Upper lobe of left lung (tissue), 6 donors: Measurements from ENCODE around the gene NOD1. TPM values are rescaled to one million over a fixed set of nuclear protein-coding genes. Genes with fewer than 3 reads are reported as not detected.

Source experiments
- ATAC-seq, 2 donors: fragments of 200-7000 bp; cut with Tn5 transposase; one replicate each; pipeline ENCODE4 v1.9.1; 2022; ENCODE audit warnings: mild to moderate bottlenecking in 2 of 2, moderate library complexity in 2 of 2; ENCODE audit not compliant: low FRiP score in 2 of 2
- DNase-seq, 2 donors: peaks; one replicate each; pipeline ENCODE4 v3.0.0-alpha.2; 2019 to 2020
- H3K27ac ChIP-seq, 4 donors: fragments of 200-600 bp; sonication (generic); one replicate each; pipeline ENCODE4 v1.5.1; 2016 to 2019
- H3K27me3 ChIP-seq, 4 donors: fragments of 200-600 bp; sonication (generic); one replicate each; pipeline ENCODE4 v1.5.1; 2017 to 2019
- H3K36me3 ChIP-seq, 4 donors: fragments of 200-600 bp; sonication (generic); one replicate each; pipeline ENCODE4 v1.5.1; 2016 to 2019
- H3K4me1 ChIP-seq, 4 donors: fragments of 200-600 bp; sonication (generic); one replicate each; pipeline ENCODE4 v1.5.1; 2018 to 2019
- H3K4me3 ChIP-seq, 4 donors: fragments of 200-600 bp; sonication (generic); one replicate each; pipeline ENCODE4 v1.5.1; 2017 to 2019; ENCODE audit warnings: mild to moderate bottlenecking in 2 of 4, moderate library complexity in 1 of 4
- H3K9me3 ChIP-seq, 4 donors: fragments of 200-600 bp; sonication (generic); one replicate each; pipeline ENCODE4 v1.5.1; 2018 to 2019
- CTCF ChIP-seq, 6 experiments: fragments of 450-650 bp in 4 of 6; fragments of 200-600 bp in 2 of 6; sonication (generic) in 2 of 6; IDR thresholded peaks; one replicate each; pipeline ENCODE4 v1.5.1; 2016 to 2019; ENCODE audit warnings: antibody characterized with exemption in 6 of 6
- EP300 ChIP-seq, 4 donors: sonication (generic); formaldehyde crosslinking; IDR thresholded peaks; one replicate each; pipeline ENCODE4 v1.5.1; 2017; ENCODE audit warnings: antibody characterized with exemption in 4 of 4, control low read depth in 2 of 4
- POLR2A ChIP-seq, 4 donors: fragments of 450-650 bp; IDR thresholded peaks; one replicate each; pipeline ENCODE4 v1.5.1; 2016 to 2017; ENCODE audit warnings: antibody characterized with exemption in 4 of 4, mild to moderate bottlenecking in 2 of 4
- POLR2AphosphoS5 ChIP-seq, 2 donors: sonication (generic); formaldehyde crosslinking; IDR thresholded peaks; one replicate each; pipeline ENCODE4 v1.5.1; 2017; ENCODE audit warnings: antibody characterized with exemption in 2 of 2
- WGBS, 2 donors: methylation state at CpG; one replicate each; pipeline ENCODE4 v1.1.5; 2017 to 2018; 5-methylcytosine and 5-hydroxymethylcytosine counted together
- total RNA-seq, 6 donors: library from RNA; depleted of rRNA in 4 of 6; stranded (reverse); fragments of >200 nt in 4 of 6; gene quantifications; one replicate each; pipeline versions ENCODE4 v1.1.0 to v1.2.1, GENCODE V29; 2016 to 2021
- donor health status: DM: no; HTN: no; CAD: no; lungs with moderate emphysema.
- donor health status: DM: no; HTN: yes; CAD: no; lungs with severe emphysema.

NOD1 gene
- total RNA-seq, 6 donors from 2014 or later, result 24.7 to 71.2 (median 38.0) TPM

GRCh38 chr7:30503274-30504212 is 25.0 kb upstream of the NOD1 start:
- 41 to 46% methylated on average over 15 of the region's 15 CpGs for WGBS, 2 donors
- Histone ChIP-seq H3K4me3 (peak overlapping the region; percentile 63 to 99 (median 94)), H3K27me3 (no peaks in the 10 kb centered on the region), H3K9me3 (no peaks in the 10 kb centered on the region), H3K4me1 (peaks cover 15 to 31% (median 22%) of the 10 kb centered on the region in 4 donors), H3K36me3 (peaks cover 0 to 7% (median 2%) of the 10 kb centered on the region in 4 donors), H3K27ac (peak overlapping the region; percentile 79 to 91 (median 87))
- ATAC-seq, result no peak
- no peak for DNase-seq
- TF ChIP-seq POLR2A (IDR thresholded peaks at IDR 0.05) (no peak), POLR2AphosphoS5 (IDR thresholded peaks at IDR 0.05) (no peak), CTCF (IDR thresholded peaks at IDR 0.05) (no peak), EP300 (IDR thresholded peaks at IDR 0.05) (peak in 1 of 4 donors; percentile 42)

GRCh38 chr7:30502470-30503251 is 24.1 kb upstream of the NOD1 start:
- H3K36me3 ChIP-seq, result peaks cover 0 to 11% (median 2%) of the 10 kb centered on the region in 4 donors
- no peak for TF ChIP-seq POLR2A (IDR thresholded peaks at IDR 0.05)
- no peak for TF ChIP-seq CTCF (IDR thresholded peaks at IDR 0.05)
- TF ChIP-seq POLR2AphosphoS5 (IDR thresholded peaks at IDR 0.05), result no peak
- no peak for TF ChIP-seq EP300 (IDR thresholded peaks at IDR 0.05)
- peak overlapping the region in 1 of 4 donors; percentile 89 for H3K4me3 ChIP-seq
- no peaks in the 10 kb centered on the region for H3K27me3 ChIP-seq
- DNase-seq (no peak), ATAC-seq (no peak)
- H3K4me1 ChIP-seq, result peaks cover 15 to 31% (median 22%) of the 10 kb centered on the region in 4 donors
- no peak overlapping the region for H3K27ac ChIP-seq
- 81 to 82% methylated on average over 2 of the region's 2 CpGs for WGBS, 2 donors
- H3K9me3 ChIP-seq, result no peaks in the 10 kb centered on the region

- no peak for DNase-seq
- peaks cover 15 to 31% (median 22%) of the 10 kb centered on the region in 4 donors for H3K4me1 ChIP-seq
- peaks cover 0 to 17% (median 4%) of the 10 kb centered on the region in 4 donors for H3K36me3 ChIP-seq
- WGBS, 2 donors, result 94 to 96% methylated on average over 5 of the region's 5 CpGs
- H3K9me3 ChIP-seq, result no peaks in the 10 kb centered on the region
- no peak for ATAC-seq
- no peak overlapping the region for H3K4me3 ChIP-seq
- no peak overlapping the region for H3K27ac ChIP-seq
- no peaks in the 10 kb centered on the region for H3K27me3 ChIP-seq
- TF ChIP-seq POLR2AphosphoS5 (IDR thresholded peaks at IDR 0.05) (no peak), EP300 (IDR thresholded peaks at IDR 0.05) (no peak), CTCF (IDR thresholded peaks at IDR 0.05) (no peak), POLR2A (IDR thresholded peaks at IDR 0.05) (no peak)
Observed at GRCh38 chr7:30501264-30501663, 22.7 kb upstream of the NOD1 start.

DNA sequence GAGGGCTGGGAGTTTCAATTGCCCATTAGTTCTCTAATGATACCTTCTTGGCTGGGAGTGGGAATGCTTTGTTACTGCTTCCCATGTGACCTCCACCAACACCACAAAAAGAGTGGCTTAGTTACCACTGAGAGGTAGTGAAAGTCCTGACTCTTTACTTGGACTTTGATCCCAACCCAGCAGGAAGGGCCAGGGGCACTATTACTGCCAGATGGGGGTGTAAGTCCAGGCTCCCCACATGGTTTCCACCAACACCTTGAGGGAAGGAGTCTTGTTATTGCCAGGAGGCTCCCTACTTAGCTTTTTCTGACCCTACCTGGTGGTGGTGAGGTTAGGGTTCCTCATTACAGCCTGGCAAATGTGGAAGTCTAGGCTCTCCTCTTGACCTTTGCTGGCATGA is 14.6 kb upstream of the NOD1 start:
- no peak for TF ChIP-seq POLR2A (IDR thresholded peaks at IDR 0.05)
- TF ChIP-seq CTCF (IDR thresholded peaks at IDR 0.05), result no peak
- TF ChIP-seq POLR2AphosphoS5 (IDR thresholded peaks at IDR 0.05), result no peak
- TF ChIP-seq EP300 (IDR thresholded peaks at IDR 0.05), result no peak
- Histone ChIP-seq H3K4me1 (no peaks in the 10 kb centered on the region), H3K4me3 (no peak overlapping the region), H3K36me3 (peaks cover 0 to 6% (median 2%) of the 10 kb centered on the region in 4 donors), H3K9me3 (peaks cover 0 to 3% (median 0%) of the 10 kb centered on the region in 4 donors), H3K27me3 (no peaks in the 10 kb centered on the region), H3K27ac (no peak overlapping the region)
- DNase-seq (no peak), ATAC-seq (no peak)
